Measurements from ENCODE around the gene MLX. TPM values are rescaled to one million over a fixed set of nuclear protein-coding genes. Genes with fewer than 3 reads are reported as not detected.

The MLX gene
- total RNA-seq, 1 experiment from 2014 or later: 45.3 TPM

DNA sequence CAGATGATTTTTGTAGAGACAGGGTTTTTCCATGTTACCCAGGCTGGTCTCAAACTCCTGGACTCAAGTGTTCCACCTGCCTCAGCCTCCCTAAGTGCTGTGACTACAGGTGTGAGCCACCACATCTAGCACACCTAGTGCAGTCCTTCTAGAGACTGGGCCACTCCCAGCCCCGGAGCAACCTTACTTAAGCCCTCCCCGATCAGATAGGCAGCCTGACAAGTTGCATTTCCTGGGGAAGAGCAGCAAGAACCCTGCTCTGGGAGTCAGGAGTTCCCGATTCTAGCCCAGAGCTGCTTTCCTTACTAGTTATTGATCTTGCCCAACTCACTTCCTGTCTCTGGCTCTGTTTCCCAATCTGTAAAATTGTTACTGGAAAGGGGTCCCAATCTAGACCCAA, 37.8 kb upstream of the MLX start:
- 0 out of 5 replicates have a peak, but pooled peaks cover 0 to 3% of the 10 kb centered on the region in 2 experiments for H3K9me3 Mint-ChIP-seq
- Histone ChIP-seq H2BK20ac (ENCODE audit: low read depth, low read length, poor library complexity, severe bottlenecking) (no peak overlapping the region), H3K27ac (ENCODE audit: insufficient read length, low read depth, low read length) (no peak overlapping the region), H2BK12ac (ENCODE audit: insufficient read length, low read depth, low read length) (no peak overlapping the region), H3T11ph (ENCODE audit: low read length) (no peak overlapping the region), H3K9ac (ENCODE audit: extremely low read depth, insufficient read length, low read length) (no peak overlapping the region), H3K4me2 (ENCODE audit: insufficient read depth, insufficient read length, low read length) (no peak overlapping the region), H3K14ac (ENCODE audit: insufficient read depth, low read length) (no peak overlapping the region), H3K79me2 (ENCODE audit: insufficient read depth, low read length) (no peaks in the 10 kb centered on the region), H2AK5ac (ENCODE audit: insufficient read length, low read length) (no peak overlapping the region), H3K4ac (ENCODE audit: low read depth, low read length) (no peak overlapping the region), H3K18ac (ENCODE audit: insufficient read length, low read depth, low read length) (no peak overlapping the region), H4K91ac (ENCODE audit: insufficient read length, low read depth, low read length) (no peak overlapping the region), H4K20me1 (ENCODE audit: control insufficient read depth, insufficient read depth, insufficient read length) (no peaks in the 10 kb centered on the region), H3K23ac (ENCODE audit: insufficient read length, low read depth, low read length) (no peak overlapping the region), H3K79me1 (ENCODE audit: insufficient read depth, low read depth, low read length, poor library complexity, severe bottlenecking) (no peaks in the 10 kb centered on the region), H3K4me1 (ENCODE audit: insufficient read depth, low read length) (no peaks in the 10 kb centered on the region), H3K56ac (ENCODE audit: insufficient read length, low read depth, low read length) (no peak overlapping the region), H2BK120ac (ENCODE audit: low read depth, low read length, poor library complexity, severe bottlenecking) (no peak overlapping the region), H2BK15ac (ENCODE audit: low read depth, low read length) (no peak overlapping the region), H3K9me3 (ENCODE audit: control insufficient read depth, low read depth, low read length) (no peaks in the 10 kb centered on the region), H2AFZ (ENCODE audit: low read length) (no peak overlapping the region), H4K5ac (ENCODE audit: insufficient read length, low read depth, low read length) (no peak overlapping the region), H3K23me2 (ENCODE audit: insufficient read length, low read depth, low read length, poor library complexity, severe bottlenecking) (peaks cover 3% of the 10 kb centered on the region), H2BK5ac (ENCODE audit: insufficient read length, low read length) (no peak overlapping the region), H3K27me3 (ENCODE audit: insufficient read depth, low read length) (no peaks in the 10 kb centered on the region), H4K8ac (replicated peaks; ENCODE audit: insufficient read length, low read depth, low read length) (no peak overlapping the region)
- H3K36me3 Mint-ChIP-seq (ENCODE audit: insufficient read depth in 1 of 3, low read depth in 3 of 3): no peaks in the 10 kb centered on the region; a peak in 2 of 7 replicates
- no CpG with 5 or more reads among the region's 3 CpGs for WGBS (ENCODE audit: extremely low coverage, insufficient read length, low lambda C conversion rate)
- no peak for DNase-seq
- peaks cover 45% of the 10 kb centered on the region for H3K27me3 Mint-ChIP-seq (ENCODE audit: low read depth)
- H3K4me3 Mint-ChIP-seq: no peak overlapping the region
- H3K27ac Mint-ChIP-seq: no peak overlapping the region
- TF ChIP-seq CTCF (conservative IDR thresholded peaks at IDR 0.05): no peak
- H3K4me1 Mint-ChIP-seq: peaks cover 2 to 8% of the 10 kb centered on the region in 2 experiments; a peak in 3 of 4 replicates
